Kidney tubule cell (primary cell): ENCODE data around the gene OPCML.

Source experiments
- DNase-seq: peaks from one replicate; pipeline ENCODE4 v3.0.0-alpha.2; 2018; ENCODE audit warnings: low spot score

Gene OPCML

DNA sequence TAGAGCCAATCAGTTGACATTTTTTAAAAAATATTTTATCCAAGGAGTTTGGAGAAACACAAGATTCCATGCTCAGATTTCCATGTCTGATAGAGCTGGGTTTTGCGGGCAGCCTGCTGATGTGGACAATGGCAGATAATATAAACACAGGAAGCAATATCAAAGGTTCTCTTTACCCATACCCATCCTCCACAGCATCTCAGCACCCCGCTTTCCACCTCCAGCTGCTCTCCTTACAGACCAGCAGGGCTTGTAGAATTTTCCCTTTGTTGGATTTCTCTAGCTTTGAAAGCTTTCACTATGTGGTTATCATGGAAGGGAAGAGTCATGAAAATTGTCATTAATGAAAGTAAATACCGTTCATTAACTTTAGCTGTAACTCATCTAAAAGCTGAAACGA is 746.4 kb downstream of the OPCML start:
- DNase-seq, result no peak

GRCh38 chr11:132784441-132784840 is 747.9 kb downstream of the OPCML start:
- DNase-seq, result no peak

DNA sequence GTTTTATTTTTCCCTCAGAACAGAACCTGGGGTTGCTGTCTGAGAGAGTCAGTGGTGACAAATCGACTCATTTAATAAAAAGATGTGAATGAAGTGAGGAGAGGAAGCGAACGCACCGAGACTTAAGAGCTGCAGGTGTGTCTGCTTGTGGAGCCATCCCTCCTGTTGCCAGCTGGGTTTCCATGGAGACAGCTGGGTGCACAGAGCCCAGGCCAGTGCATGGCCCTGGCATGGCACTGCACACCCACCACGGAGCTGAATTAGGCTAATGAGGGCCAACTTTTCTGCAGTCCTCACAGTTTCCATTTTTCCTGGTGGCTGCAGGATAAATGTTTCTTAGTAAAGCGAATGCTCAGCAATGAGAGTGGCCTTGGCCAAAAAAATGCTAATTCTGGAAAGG is 750.2 kb downstream of the OPCML start:
- no peak for DNase-seq

DNA sequence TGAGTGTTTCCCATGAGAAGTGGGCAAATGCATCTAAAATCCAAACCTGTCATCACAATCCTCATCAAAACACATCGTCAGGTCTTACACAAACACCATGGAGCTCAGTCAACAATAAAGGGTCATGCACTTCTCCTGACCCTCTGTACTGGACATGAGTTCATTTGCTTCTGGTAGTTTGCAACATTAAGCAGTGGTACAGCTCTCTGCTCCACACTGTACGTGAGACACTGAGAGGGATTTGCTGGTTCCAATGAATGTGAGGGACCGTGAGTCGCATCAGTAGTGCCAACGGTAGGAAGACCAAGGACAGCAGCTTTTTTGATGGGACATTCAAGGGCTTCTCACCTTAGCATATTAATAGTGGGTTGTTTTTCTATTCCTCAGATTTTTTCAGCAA is 752.3 kb downstream of the OPCML start:
- no peak for DNase-seq

DNA sequence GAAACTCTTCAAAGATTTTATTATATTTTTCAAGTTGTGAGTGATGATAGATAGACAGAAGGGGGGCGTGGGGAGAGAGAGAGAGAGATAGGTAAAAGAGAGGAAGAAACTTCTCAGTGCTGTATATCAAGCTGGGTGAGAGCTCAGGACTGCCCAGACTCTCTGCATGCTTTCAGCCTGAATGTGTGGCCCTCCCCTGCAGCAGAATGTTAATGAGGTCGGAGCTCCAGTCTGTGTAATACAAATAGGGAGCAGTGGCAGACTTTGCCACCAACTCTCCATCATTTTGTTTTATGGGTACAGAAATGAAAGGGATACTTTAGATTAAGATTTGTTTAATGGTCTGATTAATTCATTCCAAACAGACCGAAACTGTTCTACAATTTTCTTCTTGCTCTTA is 752.8 kb downstream of the OPCML start:
- DNase-seq, result no peak

- DNase-seq, result no peak
These were observed 755.0 kb downstream of the OPCML start for GRCh38 chr11:132777067-132777975.

GRCh38 chr11:132773751-132774150 is 758.5 kb downstream of the OPCML start:
- no peak for DNase-seq

GRCh38 chr11:132772703-132773545 is 759.4 kb downstream of the OPCML start:
- DNase-seq, result no peak

- DNase-seq, result no peak
These were observed 760.6 kb downstream of the OPCML start for GRCh38 chr11:132771746-132772145.

DNA sequence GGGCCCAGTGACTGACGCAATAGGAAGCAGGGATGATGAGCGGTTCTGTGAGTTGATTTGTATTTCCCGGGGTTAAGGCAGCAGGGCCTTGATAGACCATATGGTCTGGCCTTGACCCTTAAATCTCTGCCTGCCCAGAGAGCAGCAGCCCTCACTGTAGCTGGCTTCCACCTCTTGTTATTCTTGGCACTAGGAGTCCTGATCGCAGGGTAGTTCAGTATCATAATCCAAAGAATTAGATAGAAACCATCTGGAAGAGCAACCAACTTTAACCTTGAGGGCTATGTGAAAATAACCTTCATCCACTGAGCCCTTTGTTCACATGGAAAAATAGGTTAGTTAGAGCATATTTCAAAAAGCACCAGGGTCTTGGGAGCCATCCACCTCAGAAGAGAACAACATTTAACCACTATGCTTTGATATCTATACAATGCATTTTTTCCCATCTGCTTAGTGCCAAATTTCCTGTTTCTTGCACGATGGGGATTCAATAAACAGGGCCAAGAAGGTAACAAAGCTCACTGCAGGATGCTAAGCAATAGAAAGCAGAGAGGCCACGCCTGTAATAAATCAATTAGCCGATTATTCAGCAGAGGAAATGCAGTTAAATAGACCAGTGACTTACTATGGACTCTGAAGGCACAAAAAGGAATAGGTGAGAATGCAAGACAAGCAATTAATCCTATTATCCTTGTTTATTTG is 761.3 kb downstream of the OPCML start:
- DNase-seq, result no peak

GRCh38 chr11:132763503-132763902 is 768.8 kb downstream of the OPCML start:
- DNase-seq, result no peak

DNA sequence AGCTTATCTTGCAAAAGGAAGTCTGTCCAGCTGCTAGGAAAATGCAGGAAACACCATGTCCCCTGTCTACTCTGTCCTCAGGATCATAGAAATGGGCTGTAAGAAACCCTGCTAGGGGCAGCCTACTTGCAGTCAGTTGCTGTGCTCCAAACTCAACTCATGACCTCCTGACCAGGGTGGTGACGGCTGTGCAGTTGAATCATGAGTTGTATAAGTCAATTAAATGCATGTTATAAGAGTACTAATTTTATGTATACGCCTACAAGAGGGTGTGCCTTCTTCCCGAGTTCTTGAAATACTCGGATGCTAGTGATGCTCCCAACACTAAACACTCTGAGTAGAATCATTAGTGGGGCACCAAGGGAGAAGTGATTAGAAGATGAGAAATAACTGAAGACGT is 776.4 kb downstream of the OPCML start:
- no peak for DNase-seq

GRCh38 chr11:132751516-132752250 is 780.6 kb downstream of the OPCML start:
- no peak for DNase-seq

GRCh38 chr11:132746305-132746704 is 786.0 kb downstream of the OPCML start:
- DNase-seq, result no peak

DNA sequence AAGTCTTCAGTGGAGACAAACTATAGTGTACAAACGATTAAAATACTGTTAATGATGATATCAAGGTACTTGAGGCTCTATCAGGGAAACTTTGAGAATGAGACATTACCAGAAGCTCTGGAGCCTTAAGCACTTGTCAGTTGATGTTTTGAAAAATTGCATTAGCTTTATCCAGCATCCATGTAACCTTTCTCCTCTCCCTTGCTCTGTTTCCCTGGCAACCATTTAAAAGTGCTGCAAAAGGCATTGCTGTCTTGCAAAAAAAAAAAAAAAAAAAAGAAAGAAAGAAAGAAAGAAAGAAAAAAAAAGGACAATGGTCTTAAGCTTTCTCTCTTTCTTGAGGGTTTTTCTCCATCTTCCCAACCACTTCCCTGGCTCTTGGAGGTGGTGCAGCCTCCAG is 787.0 kb downstream of the OPCML start:
- DNase-seq, result no peak

- no peak for DNase-seq
These were observed 787.5 kb downstream of the OPCML start for GRCh38 chr11:132744771-132745170.

DNA sequence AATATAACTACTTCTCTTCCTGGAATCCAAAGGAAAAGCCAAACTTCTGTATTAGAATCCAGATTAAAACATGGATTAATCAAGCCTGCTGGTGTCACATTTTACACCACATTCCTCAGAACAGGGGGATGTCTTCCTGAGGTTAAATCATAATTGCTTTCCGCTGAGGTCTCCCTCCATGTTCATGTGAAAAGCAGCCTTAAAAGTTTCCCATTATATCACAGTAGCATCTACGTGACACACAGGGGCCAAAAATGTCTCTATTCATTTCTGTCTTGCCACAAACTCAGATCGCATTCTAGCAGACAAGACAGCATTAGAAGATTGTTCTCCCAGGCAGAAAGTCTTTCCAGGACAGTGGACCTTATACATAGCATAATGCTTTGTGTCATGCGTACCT is 788.7 kb downstream of the OPCML start:
- no peak for DNase-seq

DNA sequence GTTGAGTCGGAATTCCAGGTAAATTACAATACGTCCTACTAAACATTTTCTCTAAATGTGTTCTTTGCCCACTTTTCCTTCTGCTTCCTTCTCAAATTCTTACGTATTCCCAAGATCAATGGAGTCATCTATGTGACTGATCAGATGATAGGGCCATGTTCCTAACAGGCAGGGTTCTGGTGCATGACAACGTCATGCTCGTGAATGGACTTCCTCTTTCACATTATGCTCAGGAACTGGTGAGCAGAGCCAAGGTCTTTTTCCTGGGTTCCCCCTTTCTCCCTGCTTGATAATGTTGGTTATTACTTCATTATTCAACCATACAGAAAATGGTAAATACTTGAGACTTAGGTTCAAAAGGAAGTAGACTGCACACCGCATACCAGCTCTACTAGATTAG is 789.4 kb downstream of the OPCML start:
- DNase-seq, result no peak

- DNase-seq, result peak; percentile 66
These were observed 798.1 kb downstream of the OPCML start for GRCh38 chr11:132734217-132734616.

- DNase-seq, result no peak
These were observed 804.3 kb downstream of the OPCML start for GRCh38 chr11:132728026-132728425.

GRCh38 chr11:132721526-132721925 is 810.8 kb downstream of the OPCML start:
- no peak for DNase-seq

DNA sequence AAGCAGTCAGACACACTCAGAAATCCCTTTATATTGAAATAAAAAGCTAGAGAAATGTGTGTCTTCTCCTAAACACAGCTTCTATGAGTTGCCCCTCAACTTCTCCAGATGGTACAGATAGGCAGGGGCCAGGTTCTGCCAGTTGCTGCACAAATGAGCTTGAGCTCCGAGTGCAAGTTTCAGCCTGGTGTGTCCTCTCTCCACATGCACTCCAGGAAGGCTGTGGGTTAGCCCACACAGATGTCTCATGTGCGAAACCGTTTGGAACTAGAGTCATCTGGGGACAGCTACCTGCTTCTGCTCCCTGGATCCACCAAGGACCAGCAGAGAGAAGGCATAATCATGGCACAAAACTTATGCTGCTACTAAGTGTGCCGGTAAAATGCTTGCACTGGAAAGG is 812.6 kb downstream of the OPCML start:
- DNase-seq, result no peak
